ENCODE data around the gene TBX10. TPM values are rescaled to one million over a fixed set of nuclear protein-coding genes. Genes with fewer than 3 reads are reported as not detected.
"Not testable (repeated sequence)": the region's sequence is repeated elsewhere in the genome, so short reads cannot be mapped to it uniquely, and the experiment has no call there.

The TBX10 gene
- total and polyA plus RNA-seq, 7 donors, result 15.8 to 109 (median 60.6) TPM; not detected in 4

- Histone ChIP-seq H3K4me1 (no peaks in the 10 kb centered on the region), H3K9me3 (no peaks in the 10 kb centered on the region), H3K36me3 (no peaks in the 10 kb centered on the region), H3K27me3 (no peaks in the 10 kb centered on the region), H3K27ac (no peak overlapping the region), H3K4me3 (no peak overlapping the region)
- no peak for DNase-seq
- intact Hi-C loops (cut with DNase I), result no loop called here
- TF ChIP-seq POLR2AphosphoS5 (IDR thresholded peaks at IDR 0.05) (no peak), POLR2A (IDR thresholded peaks at IDR 0.05) (no peak), EP300 (IDR thresholded peaks at IDR 0.05) (no peak)
- WGBS, 2 donors, result 41 to 75% methylated on average over 7 of the region's 7 CpGs
Measured at GRCh38 chr11:67600324-67601029, 39.1 kb downstream of the TBX10 start.

- H3K9me3 ChIP-seq, result no peaks in the 10 kb centered on the region
- intact Hi-C loops (cut with DNase I), result no loop called here
- H3K4me3 ChIP-seq, result no peak overlapping the region
- 84 to 86% methylated on average over 1 of the region's 1 CpG for WGBS, 2 donors
- no peak for TF ChIP-seq CTCF (IDR thresholded peaks at IDR 0.05)
- no peak for TF ChIP-seq EP300 (IDR thresholded peaks at IDR 0.05)
- no peak for TF ChIP-seq POLR2A (IDR thresholded peaks at IDR 0.05)
- no peak for TF ChIP-seq POLR2AphosphoS5 (IDR thresholded peaks at IDR 0.05)
- H3K27ac ChIP-seq, result no peak overlapping the region
- H3K4me1 ChIP-seq, result no peaks in the 10 kb centered on the region
- H3K36me3 ChIP-seq, result no peaks in the 10 kb centered on the region
- DNase-seq, result no peak
- no peaks in the 10 kb centered on the region for H3K27me3 ChIP-seq
Measured at GRCh38 chr11:67599149-67599548, 40.4 kb downstream of the TBX10 start.

GRCh38 chr11:67597963-67598362 lies 41.6 kb downstream of the TBX10 start:
- H3K27ac ChIP-seq; H3K4me1 ChIP-seq; H3K36me3 ChIP-seq; H3K4me3 ChIP-seq; intact Hi-C loops (cut with DNase I); DNase-seq; H3K27me3 ChIP-seq; H3K9me3 ChIP-seq: not testable (repeated sequence)
- WGBS, 2 donors, result 96% methylated on average over 26 of the region's 26 CpGs

- WGBS, 2 donors, result no CpG with 5 or more reads among the region's 3 CpGs
- H3K4me3 ChIP-seq; DNase-seq; H3K9me3 ChIP-seq; H3K27ac ChIP-seq; H3K4me1 ChIP-seq; intact Hi-C loops (cut with DNase I); H3K27me3 ChIP-seq; H3K36me3 ChIP-seq: not testable (repeated sequence)
Measured at GRCh38 chr11:67597458-67597857, 42.1 kb downstream of the TBX10 start.

GRCh38 chr11:67596753-67597300 lies 42.7 kb downstream of the TBX10 start:
- TF ChIP-seq POLR2A (IDR thresholded peaks at IDR 0.05) (no peak), POLR2AphosphoS5 (IDR thresholded peaks at IDR 0.05) (no peak), EP300 (IDR thresholded peaks at IDR 0.05) (no peak), CTCF (IDR thresholded peaks at IDR 0.05) (no peak)
- Histone ChIP-seq H3K36me3 (no peaks in the 10 kb centered on the region), H3K4me1 (no peaks in the 10 kb centered on the region), H3K4me3 (no peak overlapping the region), H3K27ac (no peak overlapping the region), H3K9me3 (no peaks in the 10 kb centered on the region), H3K27me3 (no peaks in the 10 kb centered on the region)
- 93 to 94% methylated on average over 1 of the region's 1 CpG for WGBS, 2 donors
- intact Hi-C loops (cut with DNase I), result no loop called here
- no peak for DNase-seq

GRCh38 chr11:67594480-67594879 lies 45.1 kb downstream of the TBX10 start:
- H3K36me3 ChIP-seq, result peaks cover 0 to under 1% (median 0%) of the 10 kb centered on the region in 4 donors
- no peak overlapping the region for H3K4me3 ChIP-seq
- intact Hi-C loops (cut with DNase I), result no loop called here
- DNase-seq, result no peak
- H3K27me3 ChIP-seq, result no peaks in the 10 kb centered on the region
- TF ChIP-seq POLR2A (IDR thresholded peaks at IDR 0.05), result no peak
- TF ChIP-seq EP300 (IDR thresholded peaks at IDR 0.05), result no peak
- no peak for TF ChIP-seq CTCF (IDR thresholded peaks at IDR 0.05)
- TF ChIP-seq POLR2AphosphoS5 (IDR thresholded peaks at IDR 0.05), result no peak
- H3K27ac ChIP-seq, result no peak overlapping the region
- no peaks in the 10 kb centered on the region for H3K9me3 ChIP-seq
- H3K4me1 ChIP-seq, result no peaks in the 10 kb centered on the region
- 63 to 80% methylated on average over 3 of the region's 3 CpGs for WGBS, 2 donors
